ENCODE data around the gene KIF26B.

DNA sequence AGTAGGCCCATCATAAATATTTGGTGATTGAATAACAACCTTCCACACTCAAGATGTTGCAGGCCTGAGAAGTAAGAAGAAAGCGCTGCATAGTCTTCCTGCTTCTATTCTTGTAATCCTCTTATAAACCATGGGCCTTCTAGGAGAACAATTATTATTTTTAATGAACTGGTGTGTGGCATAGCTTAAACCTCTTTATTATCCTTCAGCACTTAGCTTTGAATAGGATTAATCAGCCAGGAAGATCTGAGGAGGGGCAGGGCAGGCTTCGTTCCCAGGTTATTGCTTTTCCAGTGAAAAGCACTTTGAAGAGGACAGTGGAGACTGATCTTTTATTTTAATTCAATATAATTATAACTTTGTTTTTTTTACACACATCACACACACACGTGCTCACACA lies 42.3 kb downstream of the KIF26B start:
- TF ChIP-seq, protein P1, sequence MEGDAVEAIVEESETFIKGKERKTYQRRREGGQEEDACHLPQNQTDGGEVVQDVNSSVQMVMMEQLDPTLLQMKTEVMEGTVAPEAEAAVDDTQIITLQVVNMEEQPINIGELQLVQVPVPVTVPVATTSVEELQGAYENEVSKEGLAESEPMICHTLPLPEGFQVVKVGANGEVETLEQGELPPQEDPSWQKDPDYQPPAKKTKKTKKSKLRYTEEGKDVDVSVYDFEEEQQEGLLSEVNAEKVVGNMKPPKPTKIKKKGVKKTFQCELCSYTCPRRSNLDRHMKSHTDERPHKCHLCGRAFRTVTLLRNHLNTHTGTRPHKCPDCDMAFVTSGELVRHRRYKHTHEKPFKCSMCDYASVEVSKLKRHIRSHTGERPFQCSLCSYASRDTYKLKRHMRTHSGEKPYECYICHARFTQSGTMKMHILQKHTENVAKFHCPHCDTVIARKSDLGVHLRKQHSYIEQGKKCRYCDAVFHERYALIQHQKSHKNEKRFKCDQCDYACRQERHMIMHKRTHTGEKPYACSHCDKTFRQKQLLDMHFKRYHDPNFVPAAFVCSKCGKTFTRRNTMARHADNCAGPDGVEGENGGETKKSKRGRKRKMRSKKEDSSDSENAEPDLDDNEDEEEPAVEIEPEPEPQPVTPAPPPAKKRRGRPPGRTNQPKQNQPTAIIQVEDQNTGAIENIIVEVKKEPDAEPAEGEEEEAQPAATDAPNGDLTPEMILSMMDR (IDR thresholded peaks at IDR 0.05), result no peak
- TF ChIP-seq POLR2A (IDR thresholded peaks at IDR 0.05), result no peak
